Activated T-helper 1 cell treated with anti-CD3 and anti-CD28 coated beads, Interleukin-12 subunit alpha, Interleukin-12 subunit beta, Interleukin-2, Interleukin-4 antibody, amounts not matched to agents 30 ng/mL and 10 ng/mL and 1 ng/mL, durations not matched to agents 14 hours and 24 hours and 36 hours (primary cell): Measurements from ENCODE around the gene PLD3. TPM values are rescaled to one million over a fixed set of nuclear protein-coding genes. Genes with fewer than 3 reads are reported as not detected.
"Not testable (repeated sequence)": the region's sequence is repeated elsewhere in the genome, so short reads cannot be mapped to it uniquely, and the experiment has no call there.

Experiments used
- DNase-seq: peaks from one replicate; pipeline ENCODE4 v3.0.0; 2021; ENCODE audit warnings: low spot score
- H3K27ac Mint-ChIP-seq: one replicate; pipeline ENCODE4 v1.8.0; 2021; ENCODE audit warnings: mild to moderate bottlenecking, mixed read lengths
- H3K27me3 Mint-ChIP-seq: one replicate; pipeline ENCODE4 v1.8.0; 2022; ENCODE audit warnings: mild to moderate bottlenecking, moderate library complexity, mixed read lengths; ENCODE audit not compliant: insufficient read depth
- H3K36me3 Mint-ChIP-seq: one replicate; pipeline ENCODE4 v1.8.0; 2021; ENCODE audit warnings: low read depth, mixed read lengths
- H3K4me1 Mint-ChIP-seq: one replicate; pipeline ENCODE4 v1.8.0; 2021; ENCODE audit warnings: low read depth, mixed read lengths
- H3K4me3 Mint-ChIP-seq: one replicate; pipeline ENCODE4 v1.8.0; 2021; ENCODE audit warnings: mild to moderate bottlenecking, moderate library complexity, mixed read lengths
- H3K9me3 Mint-ChIP-seq: one replicate; pipeline ENCODE4 v1.8.0; 2021; ENCODE audit warnings: mixed read lengths
- intact Hi-C: fragments of 100-400 bp; cut with micrococcal nuclease; formaldehyde crosslinking; loops from one replicate; pipeline ENCODE4 v1.15.1; 2024
- total RNA-seq: library from RNA; stranded (reverse); gene quantifications from 2 replicates; pipeline ENCODE4 v1.2.3, GENCODE V29; 2022

PLD3 gene
- total RNA-seq, 1 donor from 2014 or later = 45.3 TPM

- Mint-ChIP-seq H3K27ac (no peak overlapping the region), H3K4me1 (peaks cover 10% of the 10 kb centered on the region), H3K9me3 (no peaks in the 10 kb centered on the region), H3K4me3 (no peak overlapping the region), H3K27me3 (no peaks in the 10 kb centered on the region), H3K36me3 (no peaks in the 10 kb centered on the region)
- intact Hi-C loops = no loop called here
- DNase-seq = no peak
Observed at GRCh38 chr19:40407714-40408597, 59.5 kb downstream of the PLD3 start.

- DNase-seq, H3K4me3 Mint-ChIP-seq, intact Hi-C loops, H3K27me3 Mint-ChIP-seq, H3K9me3 Mint-ChIP-seq, H3K4me1 Mint-ChIP-seq, H3K27ac Mint-ChIP-seq, H3K36me3 Mint-ChIP-seq: not testable (repeated sequence)
Observed at GRCh38 chr19:40408598-40408925, 60.1 kb downstream of the PLD3 start.

GRCh38 chr19:40410030-40410389 is 61.5 kb downstream of the PLD3 start:
- Mint-ChIP-seq H3K4me1 (no peaks in the 10 kb centered on the region), H3K27me3 (peaks cover 3% of the 10 kb centered on the region), H3K4me3 (no peak overlapping the region), H3K27ac (no peak overlapping the region), H3K36me3 (no peaks in the 10 kb centered on the region), H3K9me3 (no peaks in the 10 kb centered on the region)
- intact Hi-C loops = no loop called here
- DNase-seq = no peak

- intact Hi-C loops = no loop called here
- Mint-ChIP-seq H3K36me3 (no peaks in the 10 kb centered on the region), H3K4me1 (peaks cover 7% of the 10 kb centered on the region), H3K27ac (no peak overlapping the region), H3K4me3 (no peak overlapping the region), H3K27me3 (peaks cover 3% of the 10 kb centered on the region), H3K9me3 (no peaks in the 10 kb centered on the region)
- DNase-seq = no peak
Observed at GRCh38 chr19:40411125-40411842, 62.8 kb downstream of the PLD3 start.

- Mint-ChIP-seq H3K4me1 (peaks cover 11% of the 10 kb centered on the region), H3K36me3 (no peaks in the 10 kb centered on the region), H3K9me3 (no peaks in the 10 kb centered on the region), H3K27me3 (peaks cover 3% of the 10 kb centered on the region), H3K27ac (no peak overlapping the region), H3K4me3 (no peak overlapping the region)
- no peak for DNase-seq
- intact Hi-C loops = no loop called here
Observed at GRCh38 chr19:40411958-40412499, 63.5 kb downstream of the PLD3 start.

- H3K9me3 Mint-ChIP-seq = no peaks in the 10 kb centered on the region
- H3K4me3 Mint-ChIP-seq = no peak overlapping the region
- peaks cover 14% of the 10 kb centered on the region for H3K4me1 Mint-ChIP-seq
- H3K36me3 Mint-ChIP-seq = no peaks in the 10 kb centered on the region
- intact Hi-C loops = no loop called here
- H3K27me3 Mint-ChIP-seq = peaks cover 3% of the 10 kb centered on the region
- no peak overlapping the region for H3K27ac Mint-ChIP-seq
- no peak for DNase-seq
Observed at GRCh38 chr19:40412866-40413265, 64.4 kb downstream of the PLD3 start.

- H3K4me1 Mint-ChIP-seq = peaks cover 14% of the 10 kb centered on the region
- intact Hi-C loops = no loop called here
- no peak for DNase-seq
- H3K4me3 Mint-ChIP-seq = no peak within 1 kb of the TSS
- H3K9me3 Mint-ChIP-seq = no peaks in the 10 kb centered on the region
- peaks cover 3% of the 10 kb centered on the region for H3K27me3 Mint-ChIP-seq
- no peak within 1 kb of the TSS for H3K27ac Mint-ChIP-seq
- H3K36me3 Mint-ChIP-seq = no peaks in the 10 kb centered on the region
Observed at GRCh38 chr19:40413291-40413845, 64.9 kb downstream of the PLD3 start, which contains the start of gene PRX. TSS of gene PRX (minus strand) at chr19:40413378. CDS start at chr19:40407932, 5,446 bp downstream.

GRCh38 chr19:40414542-40415535 is 66.3 kb downstream of the PLD3 start:
- Mint-ChIP-seq H3K36me3 (no peaks in the 10 kb centered on the region), H3K4me1 (peaks cover 17% of the 10 kb centered on the region), H3K9me3 (no peaks in the 10 kb centered on the region), H3K27ac (no peak overlapping the region), H3K27me3 (peaks cover 3% of the 10 kb centered on the region), H3K4me3 (no peak overlapping the region)
- intact Hi-C loops = no loop called here
- DNase-seq = no peak

GRCh38 chr19:40415768-40416167 is 67.3 kb downstream of the PLD3 start:
- H3K27ac Mint-ChIP-seq = no peak overlapping the region
- H3K36me3 Mint-ChIP-seq = peaks cover 2% of the 10 kb centered on the region

GRCh38 chr19:40416918-40417642 is 68.6 kb downstream of the PLD3 start:
- Mint-ChIP-seq H3K27ac (peak overlapping the region; percentile 6), H3K4me1 (peaks cover 20% of the 10 kb centered on the region), H3K27me3 (peaks cover 3% of the 10 kb centered on the region), H3K36me3 (peaks cover 3% of the 10 kb centered on the region), H3K9me3 (no peaks in the 10 kb centered on the region), H3K4me3 (no peak overlapping the region)
- intact Hi-C loops = no loop called here
- DNase-seq = no peak

More at GRCh38 chr19:40415768-40416167, 67.3 kb downstream of the PLD3 start:
- Mint-ChIP-seq H3K4me1 (peaks cover 19% of the 10 kb centered on the region), H3K9me3 (no peaks in the 10 kb centered on the region), H3K27me3 (peaks cover 3% of the 10 kb centered on the region), H3K4me3 (no peak overlapping the region)
- intact Hi-C loops = no loop called here
- no peak for DNase-seq

- peaks cover 25% of the 10 kb centered on the region for H3K4me1 Mint-ChIP-seq
- peaks cover 3% of the 10 kb centered on the region for H3K27me3 Mint-ChIP-seq
- peak overlapping the region; percentile 4 for H3K27ac Mint-ChIP-seq
- H3K9me3 Mint-ChIP-seq = no peaks in the 10 kb centered on the region
- intact Hi-C loops = no loop called here
- no peak for DNase-seq
- H3K4me3 Mint-ChIP-seq = no peak overlapping the region
- peaks cover 9% of the 10 kb centered on the region for H3K36me3 Mint-ChIP-seq
Observed at GRCh38 chr19:40417643-40417981, 69.1 kb downstream of the PLD3 start.

- Mint-ChIP-seq H3K27ac (peak overlapping the region; percentile 4), H3K27me3 (peaks cover 3% of the 10 kb centered on the region), H3K4me1 (peaks cover 26% of the 10 kb centered on the region), H3K9me3 (no peaks in the 10 kb centered on the region), H3K36me3 (peaks cover 9% of the 10 kb centered on the region), H3K4me3 (no peak overlapping the region)
- intact Hi-C loops = no loop called here
- DNase-seq = no peak
Observed at GRCh38 chr19:40418040-40418439, 69.5 kb downstream of the PLD3 start.
